ENCODE data around the gene CDK11B. TPM values are rescaled to one million over a fixed set of nuclear protein-coding genes. Genes with fewer than 3 reads are reported as not detected.

Gene CDK11B
- total and polyA plus RNA-seq, 2 of the 8 experiments (the other 6 are each of a cell fraction or from before 2014, with no cell fraction given) = 11.1 to 31.9 TPM

DNA sequence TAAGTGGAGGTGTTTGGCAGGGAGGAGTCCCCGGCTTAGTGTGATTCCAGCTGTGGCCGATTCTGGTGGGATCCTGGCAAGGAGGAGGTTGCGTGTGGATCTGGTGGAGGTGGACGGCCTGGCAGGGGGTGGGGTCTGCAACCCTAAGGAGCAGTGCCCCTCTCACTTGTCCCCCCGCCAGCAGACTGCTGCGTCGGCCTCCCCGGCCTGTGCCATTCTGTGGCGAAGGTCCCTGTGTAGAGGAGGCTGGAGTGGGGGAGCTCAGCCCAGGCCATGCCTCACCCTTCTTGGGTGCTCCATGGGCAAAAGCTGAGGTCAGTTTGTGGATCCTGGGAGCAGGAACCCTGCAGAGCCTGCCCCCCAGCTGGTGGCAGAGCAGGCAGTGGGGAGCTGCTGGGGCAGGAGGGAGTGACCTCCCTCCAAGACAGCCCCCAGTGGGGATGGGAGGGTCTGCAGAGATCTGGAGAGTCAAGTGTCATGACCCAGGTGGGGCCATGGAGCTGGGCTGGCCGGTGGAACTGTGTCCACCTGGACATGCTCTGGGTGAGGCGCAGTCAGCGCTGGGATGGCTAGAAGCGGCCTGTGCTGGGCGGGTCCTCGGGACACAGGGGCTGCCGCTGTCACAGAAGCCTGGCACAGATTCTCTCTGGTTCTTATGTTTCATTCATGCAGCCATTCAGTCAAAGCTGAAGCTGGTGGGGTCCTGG is 38.2 kb downstream of the CDK11B start:
- CTCF ChIA-PET (ENCODE audit: partially characterized antibody) = interaction anchor here (0.6 to 3.3 kb wide), 13 partner anchors 9 to 320 kb away, joined by 3 to 21 read pairs (median 4); no protein-coding TSS in a partner anchor
- no peak overlapping the region for H4K5ac ChIP-seq (ENCODE audit: insufficient read length, low read depth, low read length)
- DNase-seq (ENCODE audit: low read depth in 1 of 2, low spot score in 2 of 2) = no peak
- H3K4me1 ChIP-seq (replicated peaks in 1 of 4; ENCODE audit: control insufficient read depth in 3 of 4, insufficient read depth in 4 of 4, low read length in 3 of 4) = peaks cover 0 to 8% (median 3%) of the 10 kb centered on the region in 4 experiments; a peak in 5 of 7 replicates
- no peak overlapping the region for H2BK15ac ChIP-seq (ENCODE audit: low read length)
- no peak overlapping the region for H4K8ac ChIP-seq (ENCODE audit: extremely low read depth, insufficient read depth, low read length)
- H3K23me2 ChIP-seq (ENCODE audit: low read depth, low read length) = peaks cover 5% of the 10 kb centered on the region; the same call in 1 of the 2 replicates
- H3K4me3 ChIP-seq (ENCODE audit: extremely low read depth in 1 of 4, insufficient read depth in 2 of 4, low read depth in 3 of 4, low read length in 4 of 4) = no peak overlapping the region
- H2AFZ ChIP-seq (ENCODE audit: low read length) = no peak overlapping the region
- FAIRE-seq = no peak
- H3K27me3 ChIP-seq (replicated peaks in 1 of 4; ENCODE audit: control insufficient read depth in 3 of 4, extremely low read depth in 1 of 4, insufficient read depth in 3 of 4, low read length in 3 of 4) = no peaks in the 10 kb centered on the region; a peak in 1 of 7 replicates
- H3K4me2 ChIP-seq (ENCODE audit: insufficient read depth in 1 of 2, low read depth in 2 of 2, low read length in 2 of 2) = no peak overlapping the region
- no peak overlapping the region for H3K56ac ChIP-seq (replicated peaks; ENCODE audit: insufficient read length, low read depth, low read length)
- H2BK5ac ChIP-seq (ENCODE audit: low read depth, low read length) = no peak overlapping the region
- no peaks in the 10 kb centered on the region; the same call in none of the 2 replicates for H3K79me1 ChIP-seq (ENCODE audit: low read depth, low read length)
- no peaks in the 10 kb centered on the region for H3K9me3 ChIP-seq (ENCODE audit: insufficient read depth in 2 of 2, low read depth in 1 of 2, low read length in 1 of 2)
- no peak for TF ChIP-seq SIX5 (IDR thresholded peaks at IDR 0.05; ENCODE audit: low read depth, low read length)
- TF ChIP-seq CHD1 (IDR thresholded peaks at IDR 0.05; ENCODE audit: low read depth, low read length) = no peak
- H4K20me1 ChIP-seq (replicated peaks in 1 of 2; ENCODE audit: control insufficient read depth in 1 of 2, insufficient read depth in 2 of 2, low read length in 2 of 2) = peaks cover 6 to 22% of the 10 kb centered on the region in 2 experiments
- no peak overlapping the region for H3K18ac ChIP-seq (ENCODE audit: extremely low read depth, low read length)
- 89% methylated on average over 16 of the region's 16 CpGs; no CpG with 5 or more reads in 1 of the 2 experiments for WGBS, 2 experiments (ENCODE audit: extremely low coverage in 1 of 2, insufficient coverage in 1 of 2, insufficient read length in 1 of 2, insufficient replicate concordance in 2 of 2, low coverage in 1 of 2, low lambda C conversion rate in 2 of 2, missing lambda C conversion rate in 1 of 2)
- H2BK12ac ChIP-seq (ENCODE audit: low read depth, low read length) = no peak overlapping the region
- H4K91ac ChIP-seq (replicated peaks; ENCODE audit: insufficient read length, low read length) = no peak overlapping the region
- POLR2A ChIA-PET (ENCODE audit: partially characterized antibody) = interaction anchor here (1.1 to 2.6 kb wide), 3 partner anchors 9 to 63 kb away, joined by 3 to 11 read pairs (median 4); no protein-coding TSS in a partner anchor
- no peak overlapping the region for H3K14ac ChIP-seq (ENCODE audit: insufficient read length)
- no peak overlapping the region for H3K27ac ChIP-seq (ENCODE audit: low read depth, low read length)
- H3K4ac ChIP-seq (replicated peaks; ENCODE audit: insufficient read length, low read depth, low read length) = no peak overlapping the region
- no peak overlapping the region for H2BK20ac ChIP-seq (ENCODE audit: low read length)
- H3K36me3 ChIP-seq (ENCODE audit: control insufficient read depth in 2 of 4, insufficient read depth in 4 of 4, low read length in 3 of 4) = no peaks in the 10 kb centered on the region
- no peaks in the 10 kb centered on the region for H3K79me2 ChIP-seq (ENCODE audit: control insufficient read depth in 1 of 2, insufficient read depth in 2 of 2, low read length in 2 of 2)
- no peak overlapping the region for H3K23ac ChIP-seq (ENCODE audit: insufficient read length)
- no peak overlapping the region for H3K9ac ChIP-seq (replicated peaks in 1 of 4; ENCODE audit: extremely low read depth in 1 of 4, low read depth in 3 of 4, low read length in 3 of 4)
- no peak overlapping the region for H2BK120ac ChIP-seq (replicated peaks; ENCODE audit: low read depth, low read length)
- H2AK5ac ChIP-seq (ENCODE audit: low read depth, low read length) = no peak overlapping the region
